ENCODE results near the gene LIFR.

DNA sequence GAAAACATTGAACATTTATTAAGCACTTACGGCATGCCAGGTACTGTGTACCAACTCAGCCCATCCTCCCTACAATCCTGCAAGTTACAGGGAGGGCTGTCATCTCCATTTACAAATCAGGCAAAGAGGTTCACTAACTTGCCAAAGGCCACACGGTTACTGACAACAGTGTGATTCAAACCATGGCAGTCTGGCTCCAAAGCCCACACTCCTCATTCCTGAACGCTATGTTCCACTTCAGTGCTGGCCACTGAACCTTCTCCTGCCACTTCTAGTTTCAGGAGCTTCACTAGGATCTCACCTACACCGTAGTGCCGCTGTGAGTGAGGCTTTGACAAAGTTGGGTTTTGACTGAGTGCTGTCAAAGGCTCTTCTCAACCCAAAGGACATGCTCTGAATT, 7.2 kb upstream of the LIFR start:
- TF ChIP-seq, protein P1, sequence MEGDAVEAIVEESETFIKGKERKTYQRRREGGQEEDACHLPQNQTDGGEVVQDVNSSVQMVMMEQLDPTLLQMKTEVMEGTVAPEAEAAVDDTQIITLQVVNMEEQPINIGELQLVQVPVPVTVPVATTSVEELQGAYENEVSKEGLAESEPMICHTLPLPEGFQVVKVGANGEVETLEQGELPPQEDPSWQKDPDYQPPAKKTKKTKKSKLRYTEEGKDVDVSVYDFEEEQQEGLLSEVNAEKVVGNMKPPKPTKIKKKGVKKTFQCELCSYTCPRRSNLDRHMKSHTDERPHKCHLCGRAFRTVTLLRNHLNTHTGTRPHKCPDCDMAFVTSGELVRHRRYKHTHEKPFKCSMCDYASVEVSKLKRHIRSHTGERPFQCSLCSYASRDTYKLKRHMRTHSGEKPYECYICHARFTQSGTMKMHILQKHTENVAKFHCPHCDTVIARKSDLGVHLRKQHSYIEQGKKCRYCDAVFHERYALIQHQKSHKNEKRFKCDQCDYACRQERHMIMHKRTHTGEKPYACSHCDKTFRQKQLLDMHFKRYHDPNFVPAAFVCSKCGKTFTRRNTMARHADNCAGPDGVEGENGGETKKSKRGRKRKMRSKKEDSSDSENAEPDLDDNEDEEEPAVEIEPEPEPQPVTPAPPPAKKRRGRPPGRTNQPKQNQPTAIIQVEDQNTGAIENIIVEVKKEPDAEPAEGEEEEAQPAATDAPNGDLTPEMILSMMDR (conservative IDR thresholded peaks at IDR 0.05; ENCODE audit: low read depth, low read length) = no peak
- no peak for TF ChIP-seq EZH2 (IDR thresholded peaks at IDR 0.05; ENCODE audit: borderline replicate concordance, low read depth, low read length, poor library complexity, severe bottlenecking)

Data from A673 (cell line).